ENCODE measurements around the gene SLC24A4.

The SLC24A4 gene

GRCh38 chr14:92397953-92398564 is 75.1 kb downstream of the SLC24A4 start:
- Histone ChIP-seq H3K9ac (ENCODE audit: low read length) (no peak overlapping the region), H3K4me2 (ENCODE audit: low read depth, low read length, poor library complexity, severe bottlenecking) (no peak overlapping the region), H3K4me3 (ENCODE audit: insufficient read depth, low read length, poor library complexity, severe bottlenecking) (no peak overlapping the region), H2AFZ (ENCODE audit: low read depth, low read length, severe bottlenecking) (no peak overlapping the region), H3K9me2 (replicated peaks; ENCODE audit: insufficient read depth, low read length) (no peaks in the 10 kb centered on the region), H3K27ac (ENCODE audit: low read depth, low read length) (no peak overlapping the region), H3K79me2 (ENCODE audit: insufficient read depth, low read length) (no peaks in the 10 kb centered on the region), H4K20me1 (ENCODE audit: low read depth, low read length) (no peaks in the 10 kb centered on the region), H3K9me3 (ENCODE audit: insufficient read depth, low read length) (0 out of 2 replicates have a peak, but pooled peaks cover 4% of the 10 kb centered on the region), H3F3A (ENCODE audit: insufficient read depth) (no peaks in the 10 kb centered on the region), H3K36me3 (ENCODE audit: low read length) (no peaks in the 10 kb centered on the region), H3K27me3 (ENCODE audit: low read length) (no peaks in the 10 kb centered on the region)
- no peak for TF ChIP-seq EZH2phosphoT487 (conservative IDR thresholded peaks at IDR 0.05; ENCODE audit: low read length)
- no peak for TF ChIP-seq CTCF (IDR thresholded peaks at IDR 0.05; ENCODE audit: insufficient read depth, low read length, poor library complexity, severe bottlenecking)

GRCh38 chr14:92398888-92399636 is 76.1 kb downstream of the SLC24A4 start:
- TF ChIP-seq EZH2phosphoT487 (conservative IDR thresholded peaks at IDR 0.05; ENCODE audit: low read length) = no peak
- TF ChIP-seq CTCF (IDR thresholded peaks at IDR 0.05; ENCODE audit: insufficient read depth, low read length, poor library complexity, severe bottlenecking) = no peak
- H3K9me3 ChIP-seq (ENCODE audit: insufficient read depth, low read length) = 0 out of 2 replicates have a peak, but pooled peaks cover 4% of the 10 kb centered on the region
- no peak overlapping the region for H3K9ac ChIP-seq (ENCODE audit: low read length)
- H3K79me2 ChIP-seq (ENCODE audit: insufficient read depth, low read length) = no peaks in the 10 kb centered on the region
- H3K27me3 ChIP-seq (ENCODE audit: low read length) = no peaks in the 10 kb centered on the region
- H3K27ac ChIP-seq (ENCODE audit: low read depth, low read length) = no peak overlapping the region
- H4K20me1 ChIP-seq (ENCODE audit: low read depth, low read length) = no peaks in the 10 kb centered on the region
- H3K9me2 ChIP-seq (replicated peaks; ENCODE audit: insufficient read depth, low read length) = no peaks in the 10 kb centered on the region
- no peak overlapping the region for H3K4me3 ChIP-seq (ENCODE audit: insufficient read depth, low read length, poor library complexity, severe bottlenecking)
- no peaks in the 10 kb centered on the region for H3F3A ChIP-seq (ENCODE audit: insufficient read depth)
- H3K4me2 ChIP-seq (ENCODE audit: low read depth, low read length, poor library complexity, severe bottlenecking) = no peak overlapping the region
- H3K36me3 ChIP-seq (ENCODE audit: low read length) = no peaks in the 10 kb centered on the region
- no peak overlapping the region for H2AFZ ChIP-seq (ENCODE audit: low read depth, low read length, severe bottlenecking)

- no peaks in the 10 kb centered on the region for H3K36me3 ChIP-seq (ENCODE audit: low read length)
- H3K4me2 ChIP-seq (ENCODE audit: low read depth, low read length, poor library complexity, severe bottlenecking) = peak overlapping the region; percentile 27
- no peaks in the 10 kb centered on the region for H3K27me3 ChIP-seq (ENCODE audit: low read length)
- no peaks in the 10 kb centered on the region for H3K79me2 ChIP-seq (ENCODE audit: insufficient read depth, low read length)
- H2AFZ ChIP-seq (ENCODE audit: low read depth, low read length, severe bottlenecking) = no peak overlapping the region
- 0 out of 2 replicates have a peak, but pooled peaks cover 4% of the 10 kb centered on the region for H3K9me3 ChIP-seq (ENCODE audit: insufficient read depth, low read length)
- H3K9me2 ChIP-seq (replicated peaks; ENCODE audit: insufficient read depth, low read length) = no peaks in the 10 kb centered on the region
- H3K9ac ChIP-seq (ENCODE audit: low read length) = no peak overlapping the region
- H3K27ac ChIP-seq (ENCODE audit: low read depth, low read length) = no peak overlapping the region
- no peaks in the 10 kb centered on the region for H3F3A ChIP-seq (ENCODE audit: insufficient read depth)
- TF ChIP-seq EZH2phosphoT487 (conservative IDR thresholded peaks at IDR 0.05; ENCODE audit: low read length) = no peak
- H4K20me1 ChIP-seq (ENCODE audit: low read depth, low read length) = no peaks in the 10 kb centered on the region
- no peak overlapping the region for H3K4me3 ChIP-seq (ENCODE audit: insufficient read depth, low read length, poor library complexity, severe bottlenecking)
Observed at GRCh38 chr14:92400579-92401444, 77.8 kb downstream of the SLC24A4 start.
